AG09319 (cell line): ENCODE results near the gene DCAF11.

Experiments
- DNase-seq: peaks from one replicate; pipeline ENCODE4 v3.0.0-alpha.2; 2010; ENCODE audit warnings: low read depth; ENCODE audit errors: extremely low read depth
- TF ChIP-seq, protein P1 (sequence below): IDR thresholded peaks from 2 replicates; pipeline ENCODE4 v1.5.1; 2011; ENCODE audit warnings: low read depth, mild to moderate bottlenecking, inconsistent platforms, low read length, moderate library complexity

The DCAF11 gene

DNA sequence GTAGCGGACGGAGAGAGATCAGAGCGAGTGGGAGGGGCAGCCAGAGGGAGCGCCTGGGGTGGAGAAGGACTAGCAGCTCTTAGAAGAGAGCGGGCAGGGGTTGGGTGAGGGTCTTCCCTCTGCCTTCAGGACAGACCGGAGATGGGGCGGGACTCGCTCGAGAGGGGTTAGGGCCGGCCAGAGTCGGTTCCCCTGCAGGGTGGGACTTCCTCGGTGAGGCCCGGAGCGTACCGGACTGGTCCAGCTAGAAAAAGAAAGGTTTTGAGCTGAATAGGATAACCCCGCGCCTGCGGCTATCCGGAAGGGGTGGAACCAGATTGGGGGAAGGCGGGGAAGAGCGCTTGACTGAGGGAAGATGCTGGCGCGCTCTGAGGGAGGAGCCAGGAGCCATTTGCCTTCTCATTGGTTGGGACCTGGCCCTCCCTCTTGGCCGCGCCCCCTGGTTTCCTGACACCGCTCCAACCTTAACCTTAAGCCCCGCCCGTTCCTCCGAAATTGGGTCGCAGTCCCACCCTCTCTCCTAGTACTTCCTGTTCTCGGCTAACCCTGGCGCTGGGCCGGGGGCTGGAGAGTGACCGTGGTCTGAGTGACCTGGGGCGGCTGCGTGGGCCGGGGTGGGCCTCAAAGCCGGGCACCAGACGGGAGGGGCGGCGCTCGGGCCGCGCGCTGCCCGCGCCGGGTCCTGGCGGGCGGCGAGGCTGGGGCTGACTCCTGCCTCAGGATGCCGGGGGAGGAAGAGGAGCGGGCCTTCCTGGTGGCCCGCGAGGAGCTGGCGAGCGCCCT is 32.6 kb downstream of the DCAF11 start, which contains the start of gene RNF31:
Gene RNF31, plus strand, starts transcription at position 521 of the 783 bp plus-strand sequence. Its CDS starts 201 bp downstream, at position 722.
- TF ChIP-seq, protein P1, sequence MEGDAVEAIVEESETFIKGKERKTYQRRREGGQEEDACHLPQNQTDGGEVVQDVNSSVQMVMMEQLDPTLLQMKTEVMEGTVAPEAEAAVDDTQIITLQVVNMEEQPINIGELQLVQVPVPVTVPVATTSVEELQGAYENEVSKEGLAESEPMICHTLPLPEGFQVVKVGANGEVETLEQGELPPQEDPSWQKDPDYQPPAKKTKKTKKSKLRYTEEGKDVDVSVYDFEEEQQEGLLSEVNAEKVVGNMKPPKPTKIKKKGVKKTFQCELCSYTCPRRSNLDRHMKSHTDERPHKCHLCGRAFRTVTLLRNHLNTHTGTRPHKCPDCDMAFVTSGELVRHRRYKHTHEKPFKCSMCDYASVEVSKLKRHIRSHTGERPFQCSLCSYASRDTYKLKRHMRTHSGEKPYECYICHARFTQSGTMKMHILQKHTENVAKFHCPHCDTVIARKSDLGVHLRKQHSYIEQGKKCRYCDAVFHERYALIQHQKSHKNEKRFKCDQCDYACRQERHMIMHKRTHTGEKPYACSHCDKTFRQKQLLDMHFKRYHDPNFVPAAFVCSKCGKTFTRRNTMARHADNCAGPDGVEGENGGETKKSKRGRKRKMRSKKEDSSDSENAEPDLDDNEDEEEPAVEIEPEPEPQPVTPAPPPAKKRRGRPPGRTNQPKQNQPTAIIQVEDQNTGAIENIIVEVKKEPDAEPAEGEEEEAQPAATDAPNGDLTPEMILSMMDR = no peak
- DNase-seq = peak; percentile 96

DNA sequence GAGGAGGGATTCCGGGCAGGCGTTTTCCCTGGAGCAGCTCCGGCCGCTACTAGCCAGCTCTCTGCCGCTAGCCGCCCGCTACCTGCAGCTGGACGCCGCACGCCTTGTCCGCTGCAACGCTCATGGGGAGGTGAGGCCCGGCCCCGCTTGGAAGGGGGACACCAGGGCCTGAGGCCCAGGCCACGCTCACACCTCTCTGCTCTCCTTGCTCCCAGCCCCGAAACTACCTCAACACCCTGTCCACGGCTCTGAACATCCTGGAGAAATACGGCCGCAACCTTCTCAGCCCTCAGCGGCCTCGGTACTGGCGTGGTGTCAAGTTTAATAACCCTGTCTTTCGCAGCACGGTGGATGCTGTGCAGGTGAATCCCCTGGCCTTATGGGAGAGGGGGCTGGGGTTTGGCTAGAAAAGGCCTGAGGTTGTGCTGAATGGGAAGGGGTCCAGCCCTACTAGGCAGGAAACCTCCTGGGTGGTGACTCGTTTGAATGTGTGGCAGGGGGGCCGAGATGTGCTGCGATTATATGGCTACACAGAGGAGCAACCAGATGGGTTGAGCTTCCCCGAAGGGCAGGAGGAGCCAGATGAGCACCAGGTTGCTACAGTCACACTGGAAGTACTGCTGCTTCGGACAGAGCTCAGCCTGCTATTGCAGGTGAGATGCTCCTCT is 33.3 kb downstream of the DCAF11 start:
- DNase-seq = no peak
- TF ChIP-seq, protein P1 = no peak

DNA sequence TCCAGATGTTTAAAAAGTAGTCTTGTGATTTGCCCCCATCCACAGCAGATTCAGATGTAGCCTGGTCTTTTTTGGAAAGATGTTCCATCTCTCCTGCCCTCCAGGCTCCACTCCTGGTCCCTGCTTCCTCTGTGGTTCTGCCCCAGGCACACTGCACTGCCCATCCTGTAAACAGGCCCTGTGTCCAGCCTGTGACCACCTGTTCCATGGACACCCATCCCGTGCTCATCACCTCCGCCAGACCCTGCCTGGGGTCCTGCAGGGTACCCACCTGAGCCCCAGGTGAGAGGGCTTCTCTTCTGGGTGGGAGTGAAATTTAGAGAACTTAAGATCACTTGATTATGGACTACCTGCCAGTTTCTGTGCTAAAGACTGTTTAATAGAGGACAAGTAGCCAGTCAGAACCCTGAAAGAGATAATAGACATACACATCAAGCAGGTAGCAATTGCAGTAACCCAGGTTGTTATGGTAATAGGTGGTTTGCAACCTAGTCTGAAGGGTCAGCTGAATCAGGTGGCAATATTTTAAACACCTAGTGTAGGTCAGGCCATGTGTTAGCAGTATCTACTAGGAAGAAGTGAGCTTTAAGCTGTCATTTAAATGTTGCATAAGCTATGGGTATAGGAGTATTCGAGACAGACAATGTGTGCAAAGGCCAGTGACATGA is 34.9 kb downstream of the DCAF11 start:
- DNase-seq = no peak
- TF ChIP-seq, protein P1 = no peak

DNA sequence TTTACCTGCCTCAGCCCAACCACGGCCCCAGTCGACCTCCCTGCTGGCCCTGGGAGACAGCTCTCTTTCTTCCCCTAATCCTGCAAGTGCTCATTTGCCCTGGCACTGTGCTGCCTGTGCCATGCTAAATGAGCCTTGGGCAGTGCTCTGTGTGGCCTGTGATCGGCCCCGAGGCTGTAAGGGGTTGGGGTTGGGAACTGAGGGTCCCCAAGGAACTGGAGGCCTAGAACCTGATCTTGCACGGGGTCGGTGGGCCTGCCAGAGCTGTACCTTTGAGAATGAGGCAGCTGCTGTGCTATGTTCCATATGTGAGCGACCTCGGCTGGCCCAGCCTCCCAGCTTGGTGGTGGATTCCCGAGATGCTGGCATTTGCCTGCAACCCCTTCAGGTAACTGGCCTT is 35.5 kb downstream of the DCAF11 start:
- DNase-seq = no peak
- TF ChIP-seq, protein P1 = no peak

DNA sequence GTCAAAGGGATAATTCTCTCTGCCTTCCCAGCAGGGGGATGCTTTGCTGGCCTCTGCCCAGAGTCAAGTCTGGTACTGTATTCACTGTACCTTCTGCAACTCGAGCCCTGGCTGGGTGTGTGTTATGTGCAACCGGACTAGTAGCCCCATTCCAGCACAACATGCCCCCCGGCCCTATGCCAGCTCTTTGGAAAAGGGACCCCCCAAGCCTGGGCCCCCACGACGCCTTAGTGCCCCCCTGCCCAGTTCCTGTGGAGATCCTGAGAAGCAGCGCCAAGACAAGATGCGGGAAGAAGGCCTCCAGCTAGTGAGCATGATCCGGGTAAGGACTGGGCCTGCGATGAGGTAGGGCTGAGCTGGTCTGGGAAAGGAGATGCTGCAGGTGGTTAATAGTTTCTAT is 36.0 kb downstream of the DCAF11 start:
- TF ChIP-seq, protein P1 = no peak
- DNase-seq = no peak

DNA sequence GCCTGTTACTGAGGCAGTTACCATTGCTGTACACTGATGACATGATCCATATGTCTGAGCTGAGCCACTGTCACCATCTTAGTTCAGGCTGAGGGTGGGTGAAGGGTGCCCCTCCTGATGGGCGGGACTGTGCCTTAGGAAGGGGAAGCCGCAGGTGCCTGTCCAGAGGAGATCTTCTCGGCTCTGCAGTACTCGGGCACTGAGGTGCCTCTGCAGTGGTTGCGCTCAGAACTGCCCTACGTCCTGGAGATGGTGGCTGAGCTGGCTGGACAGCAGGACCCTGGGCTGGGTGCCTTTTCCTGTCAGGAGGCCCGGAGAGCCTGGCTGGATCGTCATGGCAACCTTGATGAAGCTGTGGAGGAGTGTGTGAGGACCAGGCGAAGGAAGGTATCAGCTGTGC is 36.4 kb downstream of the DCAF11 start:
- DNase-seq = no peak
- TF ChIP-seq, protein P1 = no peak
